Vagina (tissue), 2 donors: ENCODE data around the gene SMG1.

Experiments
- CTCF ChIP-seq, 3 experiments: fragments of 450-650 bp in 2 of 3; fragments of 200-600 bp in 1 of 3; sonication (generic) in 1 of 3; IDR thresholded peaks; one replicate each; pipeline ENCODE4 v1.5.1; 2017 to 2019; ENCODE audit warnings: antibody characterized with exemption in 3 of 3, mild to moderate bottlenecking in 2 of 3, moderate library complexity in 2 of 3
- POLR2A ChIP-seq, 2 donors: fragments of 450-650 bp; IDR thresholded peaks; one replicate each; pipeline ENCODE4 v1.6.1; 2017; ENCODE audit warnings: antibody characterized with exemption in 2 of 2, mild to moderate bottlenecking in 2 of 2, moderate library complexity in 2 of 2
- POLR2AphosphoS5 ChIP-seq, 2 donors: sonication (generic); formaldehyde crosslinking; IDR thresholded peaks; one replicate each; pipeline ENCODE4 v1.9.0; 2017; ENCODE audit warnings: antibody characterized with exemption in 2 of 2, mild to moderate bottlenecking in 2 of 2, low read depth in 1 of 2; ENCODE audit not compliant: insufficient read depth in 1 of 2

- no peak for TF ChIP-seq CTCF (IDR thresholded peaks at IDR 0.05)
- TF ChIP-seq POLR2A (IDR thresholded peaks at IDR 0.05), result no peak
- no peak for TF ChIP-seq POLR2AphosphoS5 (IDR thresholded peaks at IDR 0.05; ENCODE audit: insufficient read depth in 1 of 2, low read depth in 1 of 2)
Measured at GRCh38 chr16:18945233-18945632, 19.0 kb upstream of the SMG1 start.
